GM21381 (cell line): ENCODE results near the gene ADCY7.

ENCODE experiments used
- ATAC-seq: cut with Tn5 transposase; IDR thresholded peaks from one replicate; pipeline ENCODE4 v1.9.1; 2021; ENCODE audit warnings: mild to moderate bottlenecking, moderate library complexity; ENCODE audit not compliant: unreplicated experiment

ADCY7 gene

GRCh38 chr16:50265716-50266336, 525 bp upstream of the ADCY7 start:
- ATAC-seq: no peak

- ATAC-seq: no peak
Measured at GRCh38 chr16:50267151-50267631, 840 bp downstream of the ADCY7 start.

GRCh38 chr16:50267651-50268050, 1.3 kb downstream of the ADCY7 start:
- no peak for ATAC-seq

- ATAC-seq: no peak
Measured at GRCh38 chr16:50268352-50268751, 2.0 kb downstream of the ADCY7 start.

GRCh38 chr16:50269061-50269705, 2.8 kb downstream of the ADCY7 start:
- ATAC-seq: no peak

GRCh38 chr16:50269769-50270509, 3.6 kb downstream of the ADCY7 start:
- no peak for ATAC-seq

- ATAC-seq: no peak
Measured at GRCh38 chr16:50270510-50271147, 4.3 kb downstream of the ADCY7 start.

- ATAC-seq: no peak
Measured at GRCh38 chr16:50271148-50272041, 5.0 kb downstream of the ADCY7 start.

GRCh38 chr16:50272111-50272571, 5.8 kb downstream of the ADCY7 start:
- ATAC-seq: no peak

GRCh38 chr16:50272687-50273381, 6.5 kb downstream of the ADCY7 start:
- ATAC-seq: no peak

- no peak for ATAC-seq
Measured at GRCh38 chr16:50273382-50273690, 7.0 kb downstream of the ADCY7 start.

- peak; percentile 65 for ATAC-seq
Measured at GRCh38 chr16:50273888-50274325, 7.6 kb downstream of the ADCY7 start.

GRCh38 chr16:50274326-50275097, 8.2 kb downstream of the ADCY7 start:
- peak; percentile 36 for ATAC-seq

GRCh38 chr16:50275098-50275415, 8.7 kb downstream of the ADCY7 start:
- no peak for ATAC-seq

GRCh38 chr16:50275428-50276325, 9.3 kb downstream of the ADCY7 start:
- no peak for ATAC-seq

- no peak for ATAC-seq
Measured at GRCh38 chr16:50276326-50276640, 9.9 kb downstream of the ADCY7 start.

GRCh38 chr16:50276801-50277555, 10.6 kb downstream of the ADCY7 start:
- ATAC-seq: no peak

GRCh38 chr16:50278251-50278650, 11.9 kb downstream of the ADCY7 start:
- no peak for ATAC-seq
